NCI-H1694 treated with DMSO at 0.1 percent for 48 hours (cell line): ENCODE measurements around the gene CNKSR1.

Experiments used
- DNase-seq: peaks from one replicate; lab custom pipeline; 2025; lab: John Stamatoyannopoulos, UW

Gene CNKSR1, protein sequence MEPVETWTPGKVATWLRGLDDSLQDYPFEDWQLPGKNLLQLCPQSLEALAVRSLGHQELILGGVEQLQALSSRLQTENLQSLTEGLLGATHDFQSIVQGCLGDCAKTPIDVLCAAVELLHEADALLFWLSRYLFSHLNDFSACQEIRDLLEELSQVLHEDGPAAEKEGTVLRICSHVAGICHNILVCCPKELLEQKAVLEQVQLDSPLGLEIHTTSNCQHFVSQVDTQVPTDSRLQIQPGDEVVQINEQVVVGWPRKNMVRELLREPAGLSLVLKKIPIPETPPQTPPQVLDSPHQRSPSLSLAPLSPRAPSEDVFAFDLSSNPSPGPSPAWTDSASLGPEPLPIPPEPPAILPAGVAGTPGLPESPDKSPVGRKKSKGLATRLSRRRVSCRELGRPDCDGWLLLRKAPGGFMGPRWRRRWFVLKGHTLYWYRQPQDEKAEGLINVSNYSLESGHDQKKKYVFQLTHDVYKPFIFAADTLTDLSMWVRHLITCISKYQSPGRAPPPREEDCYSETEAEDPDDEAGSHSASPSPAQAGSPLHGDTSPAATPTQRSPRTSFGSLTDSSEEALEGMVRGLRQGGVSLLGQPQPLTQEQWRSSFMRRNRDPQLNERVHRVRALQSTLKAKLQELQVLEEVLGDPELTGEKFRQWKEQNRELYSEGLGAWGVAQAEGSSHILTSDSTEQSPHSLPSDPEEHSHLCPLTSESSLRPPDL

DNA sequence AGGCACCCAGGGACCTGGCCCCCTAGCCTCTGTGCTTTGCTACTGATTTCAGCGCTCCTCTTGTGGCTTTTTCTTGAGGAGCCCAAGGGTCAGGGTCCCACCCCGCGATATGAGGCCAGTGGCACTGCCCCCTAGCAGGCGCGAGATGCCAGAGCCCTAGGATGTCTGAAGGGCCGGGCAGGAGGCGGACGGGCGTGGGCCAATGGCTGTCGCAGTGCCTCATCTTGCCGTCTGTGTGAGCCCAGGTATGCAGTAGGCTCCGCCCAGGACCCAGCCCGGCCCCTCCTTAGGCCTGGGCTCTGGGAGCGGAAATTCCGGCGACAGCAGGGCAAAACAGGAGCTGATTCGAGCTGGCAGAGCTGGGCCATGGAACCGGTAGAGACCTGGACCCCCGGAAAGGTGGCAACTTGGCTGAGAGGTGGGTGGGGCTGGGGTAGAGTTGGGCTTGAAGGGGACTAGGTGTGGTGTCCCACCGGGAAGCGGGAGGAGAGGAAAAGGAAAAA lies at the start of gene CNKSR1:
TSS of gene CNKSR1 (plus strand) at position 310 of the 503 bp plus-strand sequence. CDS start at position 367, 57 bp downstream.
- DNase-seq, result no peak

DNA sequence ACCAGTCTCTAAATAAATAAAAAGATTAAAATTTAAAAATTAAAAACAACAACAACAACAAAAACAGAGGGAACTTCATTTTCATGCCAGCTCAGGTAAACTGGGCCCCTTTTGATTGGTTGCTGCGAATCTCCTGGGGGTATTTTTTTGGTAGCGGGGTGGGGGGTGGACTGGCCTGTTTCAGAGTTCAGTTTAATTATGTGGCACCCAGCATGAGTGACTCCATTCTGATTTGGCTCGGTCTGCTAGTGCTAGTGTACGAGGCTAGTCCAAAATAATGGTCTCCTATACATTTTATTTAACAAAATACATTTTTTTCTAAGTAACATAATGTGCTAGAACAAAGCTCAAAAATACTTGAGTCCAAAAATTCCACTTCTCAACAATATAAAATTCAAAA lies 47.5 kb upstream of the CNKSR1 start:
- DNase-seq, result no peak

DNA sequence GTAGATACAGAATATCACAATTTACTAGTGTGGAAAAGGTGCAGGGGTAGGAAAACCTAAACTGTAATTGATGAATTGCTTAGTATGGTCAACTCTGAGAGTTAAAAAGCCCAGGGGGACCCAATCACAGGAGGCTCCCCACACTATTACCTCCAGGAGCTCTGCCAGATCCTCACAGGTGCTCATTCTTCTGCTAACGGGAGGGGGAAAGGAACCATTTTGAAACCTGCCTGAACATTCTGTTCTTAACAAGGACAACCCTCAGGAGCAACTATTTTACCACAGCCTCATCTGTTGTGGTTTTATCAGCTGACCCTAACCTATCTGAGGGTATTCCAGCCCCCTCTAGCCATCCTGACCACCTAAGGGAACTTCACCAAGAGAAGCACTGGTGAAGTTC lies 46.6 kb upstream of the CNKSR1 start:
- no peak for DNase-seq

DNA sequence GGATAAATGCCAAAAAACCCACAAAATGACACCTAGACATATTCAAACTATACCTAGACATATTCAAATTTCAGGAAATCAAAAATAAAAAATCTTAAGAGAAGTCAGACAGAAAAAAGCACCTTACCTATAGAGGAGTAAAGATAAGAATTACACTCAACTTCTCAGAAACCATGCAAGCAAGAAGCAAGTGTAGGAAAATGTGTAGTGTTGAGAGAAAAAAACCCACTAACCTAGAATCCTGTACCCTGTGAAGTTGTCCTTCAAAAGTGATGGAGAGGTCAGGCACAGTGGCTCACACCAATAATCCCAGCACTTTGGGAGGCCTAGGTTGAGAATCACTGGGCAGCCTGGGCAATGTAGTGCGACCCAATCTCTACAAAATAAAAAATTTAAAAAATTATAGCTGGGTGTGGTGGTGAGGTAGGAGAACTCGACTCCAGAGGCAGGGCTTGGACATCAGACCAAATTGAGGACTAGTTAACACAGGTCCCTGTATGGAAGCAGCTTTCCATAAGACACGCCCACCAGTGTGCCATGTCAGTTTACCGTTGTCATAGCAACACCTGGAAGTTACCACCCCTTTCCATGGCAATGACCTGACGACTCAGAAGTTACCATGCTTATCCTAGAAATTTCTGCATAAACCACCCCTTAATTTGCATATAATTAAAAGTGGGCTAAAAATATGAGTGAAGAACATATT lies 45.0 kb upstream of the CNKSR1 start:
- no peak for DNase-seq

DNA sequence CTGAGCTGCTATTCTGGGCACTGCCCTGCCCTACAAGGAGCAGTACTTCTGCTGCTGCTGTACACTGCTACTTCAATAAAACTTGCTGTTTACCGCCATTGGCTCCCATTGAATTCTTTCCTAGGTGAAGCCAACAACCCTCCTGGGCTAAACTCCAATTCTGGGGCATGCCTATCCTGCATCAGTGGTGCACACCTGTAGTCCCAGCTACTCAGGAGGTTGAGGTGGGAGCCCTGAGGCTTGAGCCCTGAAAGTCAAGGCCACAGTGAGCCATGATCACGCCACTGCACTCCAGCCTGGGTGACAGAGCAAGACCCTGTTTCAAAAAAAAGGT lies 44.5 kb upstream of the CNKSR1 start:
- no peak for DNase-seq

DNA sequence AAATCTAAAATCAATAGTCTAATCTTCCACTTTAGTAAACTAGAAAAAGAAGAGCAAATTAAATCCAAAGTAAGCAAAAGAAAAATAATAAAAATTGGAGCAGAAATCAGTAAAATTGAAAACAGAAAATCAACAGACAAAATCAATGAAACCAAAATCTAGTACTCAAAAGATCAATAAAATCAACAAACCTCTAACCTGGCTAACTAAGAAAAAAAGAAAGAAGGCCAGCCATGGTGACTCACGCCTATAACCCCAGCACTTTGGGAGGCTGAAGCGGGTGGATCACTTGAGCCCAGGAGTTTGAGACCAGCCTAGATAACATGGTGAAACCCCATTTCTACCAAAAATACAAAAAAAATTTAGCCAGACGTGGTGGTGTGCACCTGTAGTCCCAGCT lies 42.8 kb upstream of the CNKSR1 start:
- no peak for DNase-seq

DNA sequence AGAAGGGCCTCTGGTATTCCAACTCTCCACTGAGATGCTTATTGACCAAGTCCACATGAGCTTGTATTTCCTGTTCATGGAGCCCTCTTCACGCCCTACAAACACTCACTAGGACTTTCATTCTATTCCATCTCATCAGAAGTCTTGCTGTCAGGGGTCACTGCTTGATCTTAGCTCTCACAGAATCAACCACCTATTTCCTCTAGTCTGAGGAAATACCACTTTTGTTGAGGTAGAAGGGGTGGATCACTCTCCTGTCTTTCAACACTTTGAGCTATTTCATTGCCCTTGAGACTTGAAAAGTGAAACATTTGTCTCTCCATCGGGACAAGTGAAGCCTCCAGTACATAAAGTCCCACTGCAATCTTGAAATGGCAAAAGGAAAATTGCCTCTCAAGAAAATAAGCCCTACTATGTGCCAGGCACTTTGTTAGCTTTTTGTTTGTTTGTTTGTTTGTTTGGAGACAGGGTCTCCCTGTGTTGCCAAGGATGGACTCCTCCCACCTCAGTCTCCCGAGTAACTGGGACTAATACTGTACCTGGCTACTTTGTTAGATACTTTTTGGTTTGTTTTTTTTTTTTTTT lies 38.2 kb upstream of the CNKSR1 start:
- DNase-seq, result no peak

DNA sequence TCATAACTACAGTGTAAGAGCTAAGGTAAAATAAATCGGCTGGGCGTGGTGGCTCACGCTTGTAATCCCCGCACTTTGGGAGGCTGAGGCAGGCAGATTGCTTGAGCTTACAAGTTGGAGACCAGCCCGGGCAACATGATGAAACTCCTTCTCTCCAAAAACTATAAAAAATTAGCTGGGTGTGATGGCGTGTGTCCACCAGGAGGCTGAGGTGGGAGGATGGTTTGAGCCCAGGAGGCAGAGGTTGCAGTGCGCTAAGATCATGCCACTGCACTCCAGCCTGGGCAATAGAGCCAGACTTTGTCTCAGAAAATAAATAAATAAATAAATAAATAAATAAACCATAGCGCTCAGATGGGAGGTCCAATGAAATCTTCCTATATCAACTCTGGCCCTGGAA lies 35.1 kb upstream of the CNKSR1 start:
- DNase-seq, result no peak

DNA sequence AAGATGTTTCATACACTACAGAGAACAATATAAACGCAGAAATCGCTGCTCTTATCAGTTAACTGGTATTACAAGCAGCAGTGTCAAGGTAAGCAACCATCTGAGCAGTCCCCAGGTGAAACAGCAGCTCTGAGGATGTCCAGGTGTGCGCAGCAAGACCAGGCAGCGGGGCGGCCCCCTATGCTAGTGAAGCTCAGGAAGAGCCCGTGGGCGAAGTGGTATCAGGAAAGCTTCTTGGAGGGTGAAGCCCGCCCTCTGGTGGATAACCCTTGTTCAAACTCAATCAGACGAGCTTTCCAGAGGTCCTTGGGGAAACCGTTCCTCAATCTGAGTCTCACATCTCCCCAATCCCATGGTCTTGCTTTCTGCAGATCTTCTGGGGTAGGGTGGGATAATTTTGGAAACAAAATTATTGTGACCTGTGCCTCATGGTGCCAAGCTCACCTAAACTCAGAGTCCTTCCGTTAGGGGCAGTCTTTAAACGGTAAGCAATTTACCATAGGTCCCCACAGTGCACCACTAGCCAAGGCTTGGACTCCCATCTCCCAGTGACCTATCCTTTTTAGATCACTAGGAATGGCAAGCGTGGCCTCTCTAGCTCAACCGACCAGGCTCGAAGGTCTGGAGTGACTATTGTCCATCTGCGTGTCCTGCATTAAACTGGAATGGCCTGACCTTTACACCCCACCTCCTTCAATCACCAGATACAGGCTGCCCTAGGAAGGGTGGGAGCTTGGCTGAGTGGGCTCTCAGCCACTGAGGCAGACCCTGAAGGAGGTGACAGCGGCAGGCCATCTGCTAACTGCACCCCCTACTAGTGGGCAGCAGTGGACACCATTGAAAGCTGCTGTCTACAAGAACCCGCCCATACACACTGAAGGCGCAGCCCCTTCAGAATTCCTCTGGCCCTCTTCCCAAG lies 32.0 kb upstream of the CNKSR1 start:
- DNase-seq, result peak; percentile 66

DNA sequence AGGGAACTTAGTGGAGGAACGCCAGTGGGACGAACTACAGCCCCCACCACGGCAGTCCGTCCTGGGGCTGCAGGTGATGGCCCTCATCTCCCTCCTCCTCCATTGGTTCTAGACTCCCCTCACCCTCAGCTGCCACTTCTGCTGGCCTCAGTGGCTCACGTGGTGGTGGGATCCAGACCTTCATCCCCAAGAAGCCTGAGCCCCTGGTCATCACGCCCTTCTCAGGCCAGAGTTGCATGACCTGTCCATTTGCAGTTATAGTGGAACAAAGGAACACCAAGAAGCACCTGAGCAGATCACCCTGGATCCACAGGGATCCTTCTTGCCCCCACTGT lies 31.4 kb upstream of the CNKSR1 start:
- no peak for DNase-seq

DNA sequence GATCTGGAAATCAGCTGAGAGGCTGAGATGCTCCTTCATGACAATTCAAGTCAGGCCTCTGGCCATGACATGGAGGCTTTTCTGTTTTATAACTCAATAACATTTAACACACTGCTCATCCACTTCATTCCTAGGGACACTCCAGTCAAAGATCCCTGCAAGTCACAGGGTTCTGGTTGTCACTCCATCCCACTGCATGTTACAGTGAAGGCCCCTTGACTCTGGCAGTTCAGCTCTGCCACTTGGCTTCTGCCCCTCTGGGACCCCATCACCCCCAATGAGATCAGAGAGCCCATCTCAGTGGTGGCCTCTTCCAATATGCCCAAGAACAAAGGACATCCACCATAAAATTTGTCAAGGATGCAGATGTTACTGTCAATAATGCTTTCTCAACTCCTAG lies 28.4 kb upstream of the CNKSR1 start:
- no peak for DNase-seq

DNA sequence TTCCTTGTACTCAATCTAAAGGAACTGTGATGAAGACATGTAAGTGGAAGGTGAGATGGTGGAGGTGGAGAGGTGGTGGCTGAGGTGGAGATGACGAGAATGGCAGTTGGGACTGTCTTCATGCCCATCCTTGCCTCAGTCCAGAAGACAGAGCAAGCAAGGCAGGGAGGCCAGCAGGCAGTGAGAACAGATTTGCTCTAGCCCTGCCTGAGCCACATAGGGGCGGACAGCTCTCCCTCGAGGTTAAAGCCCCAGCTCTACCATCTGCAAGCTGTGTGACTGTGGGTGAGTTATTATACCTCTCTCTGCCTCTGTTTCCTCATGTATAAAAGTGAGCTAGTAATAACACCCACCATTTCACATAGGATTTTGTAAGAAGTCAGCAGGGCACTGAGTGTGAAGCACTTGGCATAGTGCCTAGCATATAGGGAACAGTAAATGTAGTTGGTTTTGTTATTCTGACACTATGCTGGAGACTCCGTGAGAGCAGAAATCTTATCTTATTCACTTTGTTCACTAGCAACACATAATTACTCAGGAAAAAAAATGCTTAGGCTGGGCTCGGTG lies 23.2 kb upstream of the CNKSR1 start:
- DNase-seq, result no peak

DNA sequence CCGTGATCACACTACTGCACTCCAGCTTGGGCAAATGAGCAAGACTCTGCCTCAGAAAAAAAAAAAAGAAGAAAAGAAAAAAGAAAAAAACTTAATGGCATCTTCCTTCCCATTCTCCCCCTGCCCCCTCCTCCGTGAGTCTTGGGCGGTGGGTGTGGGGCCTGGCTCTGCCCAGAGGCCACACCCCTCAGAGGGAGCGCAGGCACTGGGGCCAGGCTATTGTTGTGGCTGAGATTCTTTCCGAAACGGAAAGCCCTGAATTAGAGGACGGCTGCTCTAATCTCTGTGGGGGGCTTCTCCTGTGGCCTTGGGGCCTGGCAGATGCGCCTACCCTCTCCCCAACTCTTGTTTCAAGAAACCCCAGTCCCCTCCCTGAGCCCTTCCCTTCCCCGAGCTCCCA lies 22.5 kb upstream of the CNKSR1 start:
- DNase-seq, result no peak

DNA sequence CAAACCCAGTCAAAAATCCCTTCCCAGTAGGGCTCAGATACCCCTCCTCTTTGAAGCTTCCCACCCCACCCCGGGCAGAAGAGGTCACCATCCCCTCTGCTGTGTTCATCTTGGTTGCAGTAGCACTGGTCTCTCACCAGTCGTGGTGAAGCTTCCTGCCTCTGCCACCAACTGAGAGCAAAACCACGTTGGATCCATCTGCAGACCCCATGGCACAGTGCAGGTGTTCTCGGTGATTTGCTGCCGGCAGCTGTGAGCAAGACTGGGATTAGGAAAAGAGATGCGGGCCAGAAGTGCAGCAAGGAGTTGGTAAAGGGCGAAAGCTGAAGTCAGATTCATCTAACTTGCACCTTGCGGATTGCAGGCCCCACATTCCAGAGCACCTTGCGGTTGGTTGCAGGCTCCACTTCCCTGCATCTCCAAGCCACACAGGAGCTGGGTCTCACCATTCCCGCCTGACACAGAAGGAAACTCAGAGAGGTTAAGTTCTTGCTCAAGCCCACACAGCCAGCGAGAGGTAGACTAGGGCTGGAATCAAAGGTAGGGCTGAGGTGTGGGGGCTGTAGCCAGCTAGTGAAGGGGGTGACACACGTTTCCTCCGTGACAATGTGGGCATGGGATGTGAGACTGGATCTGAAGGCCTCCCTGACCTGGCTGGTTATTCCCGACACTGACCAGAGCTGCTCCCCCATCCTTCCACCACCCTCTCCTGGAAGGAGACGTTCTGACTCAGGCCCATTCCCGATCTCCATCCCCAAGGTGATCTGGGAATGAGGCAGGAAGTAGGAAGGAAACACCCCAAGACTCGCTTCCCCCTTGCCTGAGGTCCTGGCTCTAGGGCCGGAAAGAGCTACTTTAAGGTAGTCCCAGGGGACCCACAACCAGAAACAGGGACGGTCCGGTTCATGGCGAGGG lies 21.7 kb upstream of the CNKSR1 start:
- no peak for DNase-seq

DNA sequence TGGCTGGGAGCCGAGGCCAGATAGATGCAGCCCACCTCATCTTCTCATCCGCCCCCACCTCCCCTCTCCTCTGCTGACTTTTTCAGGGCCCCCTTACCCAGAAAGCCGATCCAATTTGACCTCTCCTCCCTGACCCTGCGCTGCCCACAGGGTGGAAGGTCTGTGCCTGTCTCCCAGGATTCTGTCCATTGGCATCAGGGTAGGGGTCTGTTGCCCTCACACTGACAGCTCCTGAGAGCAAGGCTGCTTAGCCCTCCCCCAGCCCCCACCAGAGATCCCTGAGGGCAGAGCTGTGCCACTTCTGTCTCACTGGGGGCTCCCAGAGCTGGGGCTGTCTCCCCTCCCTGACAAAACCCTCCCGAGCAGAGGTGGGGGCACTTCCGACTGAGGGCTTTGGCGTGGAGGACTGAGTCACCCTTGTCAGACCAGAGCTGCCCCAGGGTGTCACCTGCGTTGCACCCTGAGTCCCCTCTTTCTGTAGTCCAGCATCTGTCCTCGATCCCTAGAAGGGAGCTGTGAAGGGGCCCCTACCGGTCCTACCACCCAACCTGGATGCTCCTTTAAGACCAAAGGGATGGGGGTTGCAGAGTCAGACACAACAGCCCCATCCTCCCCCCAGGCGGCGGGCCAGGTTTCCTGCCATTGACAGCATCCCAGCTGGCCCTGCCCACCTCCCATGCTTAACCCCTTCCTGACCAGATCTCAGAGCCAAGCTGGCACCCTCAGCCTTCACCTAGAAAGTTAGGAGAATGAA lies 20.8 kb upstream of the CNKSR1 start:
- DNase-seq, result no peak

DNA sequence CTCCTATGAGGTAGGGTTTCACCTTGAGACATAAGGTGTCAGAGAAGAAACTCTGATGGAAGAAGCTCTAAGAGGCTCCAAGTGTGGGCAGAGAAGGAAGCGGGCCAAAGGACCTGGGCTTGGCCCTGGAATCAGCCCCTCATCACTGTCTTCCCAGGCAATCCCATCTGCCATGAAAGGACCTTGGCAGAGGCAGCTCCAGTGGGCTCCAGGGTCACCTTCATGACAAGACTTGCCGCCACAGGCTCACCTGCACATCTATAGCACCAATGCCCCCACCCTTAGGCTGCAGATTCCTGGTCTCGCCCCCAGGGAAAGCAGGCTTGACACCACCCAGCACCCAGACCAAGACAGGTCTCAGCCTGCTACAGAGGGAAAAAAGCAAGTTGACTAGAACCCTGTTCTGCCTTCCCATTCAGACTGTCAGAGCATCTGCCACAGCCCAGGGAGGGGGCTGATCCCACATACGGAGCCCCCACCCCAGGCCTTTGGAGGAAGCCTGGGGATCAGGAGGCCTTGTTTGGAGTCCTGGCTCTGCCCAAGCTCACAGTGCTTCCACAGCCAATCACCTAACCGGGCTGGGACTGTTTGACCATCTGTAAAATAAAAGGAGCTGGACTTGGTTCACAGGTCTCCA lies 18.9 kb upstream of the CNKSR1 start:
- DNase-seq, result no peak

DNA sequence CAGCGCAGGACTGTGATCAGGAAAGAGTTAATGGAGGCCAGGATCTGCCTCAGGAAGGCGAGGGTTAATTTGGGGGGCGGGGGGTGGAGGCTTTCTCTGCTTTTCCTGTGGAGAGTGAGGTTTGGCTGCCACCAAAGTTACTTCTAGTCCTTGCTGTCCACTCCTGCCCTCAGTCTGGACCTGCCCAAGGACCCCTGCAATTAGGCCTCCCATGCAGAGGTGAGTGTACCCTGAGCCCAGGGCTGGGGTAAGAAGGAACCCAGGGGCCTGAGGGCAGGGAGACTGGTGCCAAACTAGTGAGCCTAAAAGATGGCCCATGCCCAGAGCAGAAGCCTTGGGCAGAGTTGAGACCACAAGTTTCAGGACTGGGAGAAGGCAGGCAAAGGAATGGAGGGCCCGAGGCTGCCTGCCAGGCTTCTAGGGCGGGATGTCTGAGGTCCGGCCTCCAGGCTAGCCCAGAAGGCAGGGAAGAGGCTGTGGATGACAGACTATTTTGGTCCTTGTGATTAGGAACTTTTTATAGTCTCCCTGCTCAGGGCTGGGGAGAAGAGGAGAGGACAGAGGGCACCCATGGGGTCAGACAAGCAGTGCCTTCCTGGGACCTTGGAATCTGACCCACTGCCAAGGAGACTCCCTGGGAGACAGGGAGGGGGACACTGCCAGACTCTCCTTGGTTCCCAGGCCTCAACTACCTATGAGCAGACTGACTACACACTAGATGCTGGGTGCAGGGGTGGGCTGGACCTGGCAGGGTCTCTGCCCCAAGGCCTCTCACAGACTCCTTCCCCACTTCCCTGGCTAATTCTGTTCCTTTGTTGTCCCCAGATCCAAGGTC lies 18.2 kb upstream of the CNKSR1 start, which contains the start of gene FAM110D:
TSS of gene FAM110D (plus strand) at position 172 of the 835 bp plus-strand sequence. CDS start 2,213 bp downstream, outside the sequence.
- DNase-seq, result no peak

DNA sequence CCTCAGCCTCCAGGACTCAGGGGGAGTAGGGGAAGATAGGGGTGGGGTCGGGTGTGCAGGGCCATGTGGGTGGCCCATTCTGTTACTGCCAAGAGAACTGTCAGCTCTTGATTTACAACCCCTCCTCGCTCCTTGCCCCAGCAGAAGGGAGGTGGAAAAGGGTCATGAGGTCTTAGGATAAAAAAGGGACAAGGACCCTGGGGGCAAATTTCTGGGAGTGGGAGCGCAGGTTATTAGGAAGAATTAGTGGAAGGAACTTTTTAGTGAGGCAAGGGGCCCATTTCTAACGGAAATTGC lies 17.6 kb upstream of the CNKSR1 start:
- no peak for DNase-seq
